Testis (tissue), 3 donors: ENCODE results near the gene KCNIP1. TPM values are rescaled to one million over a fixed set of nuclear protein-coding genes. Genes with fewer than 3 reads are reported as not detected.

Experiments used
- DNase-seq: peaks from one replicate; pipeline ENCODE4 v3.0.0-alpha.2; 2019
- H3K27ac ChIP-seq, 2 donors: fragments of 200-600 bp; sonication (generic); one replicate each; pipeline ENCODE4 v1.5.1; 2019
- H3K27me3 ChIP-seq: fragments of 200-600 bp; sonication (generic); one replicate; pipeline ENCODE4 v1.5.1; 2019
- H3K36me3 ChIP-seq: fragments of 200-600 bp; sonication (generic); one replicate; pipeline ENCODE4 v1.5.1; 2017; ENCODE audit warnings: low read depth; ENCODE audit errors: missing control alignments
- H3K4me1 ChIP-seq: fragments of 200-600 bp; sonication (generic); one replicate; pipeline ENCODE4 v1.5.1; 2019
- H3K4me3 ChIP-seq, 2 donors: fragments of 200-600 bp; sonication (generic); one replicate each; pipeline ENCODE4 v1.5.1; 2017 to 2019
- H3K9me3 ChIP-seq: fragments of 200-600 bp; sonication (generic); one replicate; pipeline ENCODE4 v1.5.1; 2017
- POLR2A ChIP-seq: fragments of 450-650 bp; IDR thresholded peaks from one replicate; pipeline ENCODE4 v1.6.1; 2017; ENCODE audit warnings: antibody characterized with exemption, mild to moderate bottlenecking, moderate library complexity
- WGBS, 2 donors: methylation state at CpG; one replicate each; pipeline ENCODE4 v1.1.5; 2018; 5-methylcytosine and 5-hydroxymethylcytosine counted together
- intact Hi-C: fragments of 100-400 bp; cut with DNase I; formaldehyde crosslinking; loops from one replicate; pipeline ENCODE4 v1.15.1; 2023; ENCODE audit warnings: low total_unique reads
- polyA plus RNA-seq: library from polyadenylated mRNA; stranded (reverse); fragments of 350-450 nt; fragmentation: Illumina TruSeq; extraction: RNeasy Lipid Tissue Mini Kit (QIAGEN cat#74804); gene quantifications from one replicate; pipeline ENCODE4 v1.2.3, GENCODE V29; 2014; ENCODE audit warnings: low read depth, low replicate concordance; ENCODE audit not compliant: insufficient read depth
- total RNA-seq, 2 donors: library from RNA; depleted of rRNA; stranded (reverse); fragments of >200 nt; gene quantifications; one replicate each; pipeline ENCODE4 v1.2.3, GENCODE V29; 2016
- TF ChIP-seq, protein P1 (sequence below), 3 experiments: fragments of 450-650 bp in 2 of 3; fragments of 200-600 bp in 1 of 3; sonication (generic) in 1 of 3; IDR thresholded peaks; one replicate each; pipeline ENCODE4 v1.5.1; 2016 to 2019; ENCODE audit warnings: antibody characterized with exemption in 3 of 3, mild to moderate bottlenecking in 2 of 3, moderate library complexity in 1 of 3

KCNIP1 gene
- total and polyA plus RNA-seq, 3 donors from 2014 or later, result 5.9 to 14.8 (median 13.4) TPM

GRCh38 chr5:170559296-170559695 is 55.5 kb downstream of the KCNIP1 start:
- Histone ChIP-seq H3K4me3 (no peak overlapping the region), H3K9me3 (no peaks in the 10 kb centered on the region), H3K27ac (no peak overlapping the region), H3K36me3 (no peaks in the 10 kb centered on the region), H3K27me3 (no peaks in the 10 kb centered on the region), H3K4me1 (peaks cover 5% of the 10 kb centered on the region)
- intact Hi-C loops, result no loop called here
- WGBS, 2 donors, result 76 to 83% methylated on average over 3 of the region's 3 CpGs
- TF ChIP-seq, protein P1, sequence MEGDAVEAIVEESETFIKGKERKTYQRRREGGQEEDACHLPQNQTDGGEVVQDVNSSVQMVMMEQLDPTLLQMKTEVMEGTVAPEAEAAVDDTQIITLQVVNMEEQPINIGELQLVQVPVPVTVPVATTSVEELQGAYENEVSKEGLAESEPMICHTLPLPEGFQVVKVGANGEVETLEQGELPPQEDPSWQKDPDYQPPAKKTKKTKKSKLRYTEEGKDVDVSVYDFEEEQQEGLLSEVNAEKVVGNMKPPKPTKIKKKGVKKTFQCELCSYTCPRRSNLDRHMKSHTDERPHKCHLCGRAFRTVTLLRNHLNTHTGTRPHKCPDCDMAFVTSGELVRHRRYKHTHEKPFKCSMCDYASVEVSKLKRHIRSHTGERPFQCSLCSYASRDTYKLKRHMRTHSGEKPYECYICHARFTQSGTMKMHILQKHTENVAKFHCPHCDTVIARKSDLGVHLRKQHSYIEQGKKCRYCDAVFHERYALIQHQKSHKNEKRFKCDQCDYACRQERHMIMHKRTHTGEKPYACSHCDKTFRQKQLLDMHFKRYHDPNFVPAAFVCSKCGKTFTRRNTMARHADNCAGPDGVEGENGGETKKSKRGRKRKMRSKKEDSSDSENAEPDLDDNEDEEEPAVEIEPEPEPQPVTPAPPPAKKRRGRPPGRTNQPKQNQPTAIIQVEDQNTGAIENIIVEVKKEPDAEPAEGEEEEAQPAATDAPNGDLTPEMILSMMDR (IDR thresholded peaks at IDR 0.05), result no peak
- TF ChIP-seq POLR2A, result no peak
- DNase-seq, result no peak

GRCh38 chr5:170560938-170561337 is 57.1 kb downstream of the KCNIP1 start:
- no peak for DNase-seq
- no peak overlapping the region for H3K27ac ChIP-seq
- TF ChIP-seq, protein P1 (IDR thresholded peaks at IDR 0.05), result no peak
- no peak for TF ChIP-seq POLR2A
- H3K27me3 ChIP-seq, result no peaks in the 10 kb centered on the region
- peaks cover 9% of the 10 kb centered on the region for H3K4me1 ChIP-seq
- no peaks in the 10 kb centered on the region for H3K36me3 ChIP-seq
- H3K9me3 ChIP-seq, result no peaks in the 10 kb centered on the region
- no peak overlapping the region for H3K4me3 ChIP-seq
- intact Hi-C loops, result no loop called here
- WGBS, 2 donors, result 91 to 92% methylated on average over 7 of the region's 7 CpGs

GRCh38 chr5:170562166-170562874 is 58.5 kb downstream of the KCNIP1 start:
- Histone ChIP-seq H3K27ac (no peak overlapping the region), H3K36me3 (no peaks in the 10 kb centered on the region), H3K4me1 (peaks cover 9% of the 10 kb centered on the region), H3K9me3 (no peaks in the 10 kb centered on the region), H3K27me3 (no peaks in the 10 kb centered on the region), H3K4me3 (no peak overlapping the region)
- intact Hi-C loops, result no loop called here
- 88 to 91% methylated on average over 6 of the region's 6 CpGs for WGBS, 2 donors
- DNase-seq, result no peak
- TF ChIP-seq, protein P1 (IDR thresholded peaks at IDR 0.05), result no peak
- TF ChIP-seq POLR2A, result no peak

DNA sequence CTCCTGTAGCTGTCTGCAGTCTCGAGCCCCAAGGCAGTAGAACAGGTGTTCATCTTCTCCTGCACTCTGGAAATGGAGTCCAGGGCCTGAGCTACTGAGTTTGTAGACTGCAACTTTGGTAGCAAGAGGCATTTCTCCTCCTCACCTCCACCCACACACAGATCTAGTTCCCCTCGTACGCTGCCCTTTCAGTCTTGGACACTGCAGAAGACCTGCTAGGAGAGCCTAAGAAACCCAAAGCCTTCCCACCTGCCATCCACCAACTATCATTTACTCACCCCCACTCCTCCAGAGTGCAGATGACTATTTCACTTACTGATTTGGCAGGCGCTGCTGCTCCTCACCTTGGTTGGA is 59.0 kb downstream of the KCNIP1 start:
- intact Hi-C loops, result no loop called here
- Histone ChIP-seq H3K4me1 (peaks cover 9% of the 10 kb centered on the region), H3K36me3 (no peaks in the 10 kb centered on the region), H3K9me3 (no peaks in the 10 kb centered on the region), H3K4me3 (no peak overlapping the region), H3K27me3 (no peaks in the 10 kb centered on the region), H3K27ac (no peak overlapping the region)
- TF ChIP-seq, protein P1 (IDR thresholded peaks at IDR 0.05), result no peak
- no peak for TF ChIP-seq POLR2A
- 82 to 88% methylated on average over 4 of the region's 4 CpGs for WGBS, 2 donors
- no peak for DNase-seq
